Daoy (cell line): ENCODE measurements around the gene GBX1. TPM values are rescaled to one million over a fixed set of nuclear protein-coding genes. Genes with fewer than 3 reads are reported as not detected.

ENCODE experiments used
- DNase-seq: peaks from one replicate; pipeline ENCODE4 v3.0.0-alpha.2; 2015; ENCODE audit warnings: low read depth
- total RNA-seq: library from RNA; depleted of rRNA; stranded (reverse); fragments of >200 nt; shearing (Covaris generic); gene quantifications from 2 replicates; pipeline ENCODE4 v1.2.3, GENCODE V29; 2014

GBX1 gene
- total RNA-seq, 1 experiment from 2014 or later = not detected

GRCh38 chr7:151173386-151174245, 6.1 kb upstream of the GBX1 start:
- no peak for DNase-seq

GRCh38 chr7:151172273-151173141, 5.0 kb upstream of the GBX1 start:
- peak; percentile 93 for DNase-seq

GRCh38 chr7:151168787-151169162, 1.3 kb upstream of the GBX1 start:
- DNase-seq = no peak

- DNase-seq = peak; percentile 76
Measured at GRCh38 chr7:151168003-151168786, 701 bp upstream of the GBX1 start.

GRCh38 chr7:151166629-151167196, 781 bp downstream of the GBX1 start:
- DNase-seq = no peak

GRCh38 chr7:151161757-151162156, 5.7 kb downstream of the GBX1 start:
- no peak for DNase-seq

GRCh38 chr7:151157645-151158329, 9.7 kb downstream of the GBX1 start:
- DNase-seq = peak; percentile 69

- no peak for DNase-seq
Measured at GRCh38 chr7:151152643-151153513, 14.6 kb downstream of the GBX1 start.

GRCh38 chr7:151150388-151150787, 17.1 kb downstream of the GBX1 start:
- no peak for DNase-seq

- no peak for DNase-seq
Measured at GRCh38 chr7:151148319-151149259, 18.9 kb downstream of the GBX1 start.

- DNase-seq = no peak
Measured at GRCh38 chr7:151146761-151147160, 20.7 kb downstream of the GBX1 start.

GRCh38 chr7:151144387-151144786, 23.1 kb downstream of the GBX1 start:
- DNase-seq = no peak

- DNase-seq = peak; percentile 40
Measured at GRCh38 chr7:151143261-151144015, 24.1 kb downstream of the GBX1 start.

GRCh38 chr7:151142686-151143040, 24.8 kb downstream of the GBX1 start:
- no peak for DNase-seq

GRCh38 chr7:151141855-151142685, 25.4 kb downstream of the GBX1 start:
- DNase-seq = no peak

- no peak for DNase-seq
Measured at GRCh38 chr7:151141311-151141854, 26.1 kb downstream of the GBX1 start.

- no peak for DNase-seq
Measured at GRCh38 chr7:151140826-151141225, 26.7 kb downstream of the GBX1 start.
